Measurements from ENCODE around the gene CACNA1C. TPM values are rescaled to one million over a fixed set of nuclear protein-coding genes. Genes with fewer than 3 reads are reported as not detected.
A peak's percentile ranks its signal among the peaks of the same experiment; 100 is the strongest.
"Not testable (repeated sequence)": the region's sequence is repeated elsewhere in the genome, so short reads cannot be mapped to it uniquely, and the experiment has no call there.

The CACNA1C gene
- total RNA-seq, 2 experiments from 2014 or later: 0.69 to 1.4 TPM

GRCh38 chr12:2737656-2738241 lies 685.0 kb downstream of the CACNA1C start:
- Histone ChIP-seq H3K4me2 (ENCODE audit: low read length) (no peak overlapping the region), H3K9me2 (ENCODE audit: insufficient read depth, low read length) (no peaks in the 10 kb centered on the region), H3K4me3 (ENCODE audit: low read depth, low read length, poor library complexity, severe bottlenecking) (no peak overlapping the region), H3K36me3 (ENCODE audit: insufficient read depth, low read length) (no peaks in the 10 kb centered on the region), H3K4me1 (ENCODE audit: insufficient read depth, low read length, poor library complexity, severe bottlenecking) (no peaks in the 10 kb centered on the region), H3K27ac (ENCODE audit: low read depth, low read length, poor library complexity, severe bottlenecking) (no peak overlapping the region), H2AFZ (ENCODE audit: low read length) (no peak overlapping the region), H4K20me1 (ENCODE audit: insufficient read depth, low read length) (no peaks in the 10 kb centered on the region), H3K9me3 (ENCODE audit: low read length) (no peaks in the 10 kb centered on the region), H3K79me2 (ENCODE audit: insufficient read depth, low read depth, low read length) (no peaks in the 10 kb centered on the region)
- ChIA-PET CTCF (ENCODE audit: unreplicated experiment) (no interaction called here), POLR2A (no interaction called here)
- no TSS peak for BruUV-seq (replicated peaks)
- TF ChIP-seq CTCF (conservative IDR thresholded peaks at IDR 0.05; ENCODE audit: low read length) (no peak), EZH2phosphoT487 (IDR thresholded peaks at IDR 0.05; ENCODE audit: borderline replicate concordance, low read depth, low read length) (no peak)
- no peak for DNase-seq (ENCODE audit: low spot score)
- intact Hi-C loops (cut with micrococcal nuclease; ENCODE audit: unreplicated experiment): no loop called here

- Histone ChIP-seq H3K9me2 (ENCODE audit: insufficient read depth, low read length) (no peaks in the 10 kb centered on the region), H4K20me1 (ENCODE audit: insufficient read depth, low read length) (no peaks in the 10 kb centered on the region), H3K9me3 (ENCODE audit: low read length) (no peaks in the 10 kb centered on the region), H3K4me3 (ENCODE audit: low read depth, low read length, poor library complexity, severe bottlenecking) (no peak overlapping the region), H3K4me1 (ENCODE audit: insufficient read depth, low read length, poor library complexity, severe bottlenecking) (no peaks in the 10 kb centered on the region), H2AFZ (ENCODE audit: low read length) (no peak overlapping the region), H3K36me3 (ENCODE audit: insufficient read depth, low read length) (no peaks in the 10 kb centered on the region), H3K27ac (ENCODE audit: low read depth, low read length, poor library complexity, severe bottlenecking) (no peak overlapping the region), H3K79me2 (ENCODE audit: insufficient read depth, low read depth, low read length) (no peaks in the 10 kb centered on the region), H3K4me2 (ENCODE audit: low read length) (no peak overlapping the region)
- DNase-seq (ENCODE audit: low spot score): no peak
- intact Hi-C loops (cut with micrococcal nuclease; ENCODE audit: unreplicated experiment): no loop called here
- ChIA-PET CTCF (ENCODE audit: unreplicated experiment) (no interaction called here), POLR2A (no interaction called here)
- no TSS peak for BruUV-seq (replicated peaks)
- TF ChIP-seq CTCF (conservative IDR thresholded peaks at IDR 0.05; ENCODE audit: low read length) (no peak), EZH2phosphoT487 (IDR thresholded peaks at IDR 0.05; ENCODE audit: borderline replicate concordance, low read depth, low read length) (no peak)
These were observed 686.3 kb downstream of the CACNA1C start for GRCh38 chr12:2739069-2739468.

DNA sequence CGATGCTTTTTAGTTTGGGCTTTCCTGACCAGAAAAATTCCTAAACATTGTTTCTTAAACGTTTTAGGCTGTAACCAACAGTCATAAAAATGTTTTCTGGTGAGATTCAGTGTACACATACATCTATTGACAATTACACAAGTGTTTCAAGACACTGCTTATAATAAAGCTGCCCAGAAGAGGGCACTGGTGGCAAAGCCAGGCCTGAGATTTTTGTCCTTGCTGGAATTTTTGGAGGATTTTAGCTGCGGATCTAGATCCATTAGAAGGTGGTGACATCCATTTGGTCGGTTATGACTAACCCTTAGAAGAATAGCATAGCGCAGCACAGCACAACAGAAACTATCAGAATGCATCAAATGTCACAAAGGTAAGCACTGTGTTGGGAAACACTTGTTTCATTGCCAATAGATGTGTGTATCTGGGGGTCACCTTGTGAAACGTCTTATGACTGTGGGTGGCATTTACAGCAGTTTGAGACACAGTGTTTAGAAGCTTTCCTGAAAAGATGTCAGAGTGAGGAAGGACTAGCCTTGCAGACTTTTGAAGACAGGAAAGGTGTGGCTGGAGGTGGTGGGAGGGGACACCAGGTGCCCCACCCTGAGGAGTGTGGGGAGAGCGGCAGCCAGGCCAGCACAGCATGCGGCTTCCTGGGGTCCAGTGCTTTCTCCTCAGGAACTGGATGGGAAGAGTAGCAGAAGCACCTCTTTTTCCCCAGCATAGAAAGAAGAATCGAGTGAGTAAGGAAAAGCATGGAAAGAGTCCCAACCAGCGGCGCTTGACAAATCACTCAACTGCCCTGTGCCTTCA lies 687.2 kb downstream of the CACNA1C start:
- Histone ChIP-seq H3K4me2 (ENCODE audit: low read length) (no peak overlapping the region), H4K20me1 (ENCODE audit: insufficient read depth, low read length) (no peaks in the 10 kb centered on the region), H2AFZ (ENCODE audit: low read length) (no peak overlapping the region), H3K4me1 (ENCODE audit: insufficient read depth, low read length, poor library complexity, severe bottlenecking) (no peaks in the 10 kb centered on the region), H3K4me3 (ENCODE audit: low read depth, low read length, poor library complexity, severe bottlenecking) (no peak overlapping the region), H3K79me2 (ENCODE audit: insufficient read depth, low read depth, low read length) (no peaks in the 10 kb centered on the region), H3K27ac (ENCODE audit: low read depth, low read length, poor library complexity, severe bottlenecking) (no peak overlapping the region), H3K9me2 (ENCODE audit: insufficient read depth, low read length) (no peaks in the 10 kb centered on the region), H3K9me3 (ENCODE audit: low read length) (no peaks in the 10 kb centered on the region), H3K36me3 (ENCODE audit: insufficient read depth, low read length) (no peaks in the 10 kb centered on the region)
- ChIA-PET CTCF (ENCODE audit: unreplicated experiment) (no interaction called here), POLR2A (no interaction called here)
- DNase-seq (ENCODE audit: low spot score): peak; percentile 7
- intact Hi-C loops (cut with micrococcal nuclease; ENCODE audit: unreplicated experiment): no loop called here
- no TSS peak for BruUV-seq (replicated peaks)
- TF ChIP-seq EZH2phosphoT487 (IDR thresholded peaks at IDR 0.05; ENCODE audit: borderline replicate concordance, low read depth, low read length) (no peak), CTCF (conservative IDR thresholded peaks at IDR 0.05; ENCODE audit: low read length) (peak; percentile 76)

GRCh38 chr12:2742037-2742436 lies 689.2 kb downstream of the CACNA1C start:
- H3K79me2 ChIP-seq (ENCODE audit: insufficient read depth, low read depth, low read length); H3K4me3 ChIP-seq (ENCODE audit: low read depth, low read length, poor library complexity, severe bottlenecking); POLR2A ChIA-PET; H3K36me3 ChIP-seq (ENCODE audit: insufficient read depth, low read length); intact Hi-C loops (cut with micrococcal nuclease; ENCODE audit: unreplicated experiment); H3K4me2 ChIP-seq (ENCODE audit: low read length); H4K20me1 ChIP-seq (ENCODE audit: insufficient read depth, low read length); H3K9me2 ChIP-seq (ENCODE audit: insufficient read depth, low read length); BruUV-seq (replicated peaks); H3K4me1 ChIP-seq (ENCODE audit: insufficient read depth, low read length, poor library complexity, severe bottlenecking); H2AFZ ChIP-seq (ENCODE audit: low read length); CTCF ChIA-PET (ENCODE audit: unreplicated experiment); H3K9me3 ChIP-seq (ENCODE audit: low read length); DNase-seq (ENCODE audit: low spot score); H3K27ac ChIP-seq (ENCODE audit: low read depth, low read length, poor library complexity, severe bottlenecking): not testable (repeated sequence)
